BJ (cell line): ENCODE data around the gene RAPGEF6. TPM values are rescaled to one million over a fixed set of nuclear protein-coding genes. Genes with fewer than 3 reads are reported as not detected.

ENCODE experiments used
- CTCF ChIA-PET: fragments of 350-600 bp; formaldehyde crosslinking; extraction: SDS; loops from one replicate; lab custom pipeline; 2021; ENCODE audit warnings: antibody characterized with exemption, inconsistent platforms; lab: Yijun Ruan, JAX
- POLR2A ChIA-PET: fragments of 300-600 bp; sonication (Branson Sonifier 250); formaldehyde crosslinking; extraction: SDS; loops from one replicate; lab custom pipeline; 2021; ENCODE audit warnings: antibody characterized with exemption; lab: Charles Lee
- DNase-seq: peaks from one replicate; pipeline ENCODE4 v3.0.0-alpha.2; 2011; ENCODE audit warnings: low read depth
- H3K27me3 ChIP-seq: 2 replicates; pipeline ENCODE4 v1.6.0; 2011; ENCODE audit warnings: low read length; ENCODE audit not compliant: control insufficient read depth, insufficient read depth
- H3K36me3 ChIP-seq: 2 replicates; pipeline ENCODE4 v1.5.1; 2011; ENCODE audit warnings: low read length; ENCODE audit not compliant: control insufficient read depth, insufficient read depth
- H3K4me3 ChIP-seq: 2 replicates; pipeline ENCODE4 v1.5.1; 2011; ENCODE audit warnings: low read depth, mild to moderate bottlenecking, control low read depth, low read length
- polyA plus RNA-seq: library from polyadenylated mRNA; depleted of rRNA; stranded (reverse); fragments of >200 nt; gene quantifications from 2 replicates; pipeline ENCODE4 v1.2.3, GENCODE V29; 2011
- TF ChIP-seq, protein P1 (sequence below): IDR thresholded peaks from 2 replicates; pipeline ENCODE4 v1.5.1; 2011; ENCODE audit warnings: low read depth, mild to moderate bottlenecking, control low read depth, inconsistent platforms, low read length, moderate library complexity; ENCODE audit not compliant: insufficient read depth

Gene RAPGEF6
- polyA plus RNA-seq, 1 experiment: 6.2 TPM

DNA sequence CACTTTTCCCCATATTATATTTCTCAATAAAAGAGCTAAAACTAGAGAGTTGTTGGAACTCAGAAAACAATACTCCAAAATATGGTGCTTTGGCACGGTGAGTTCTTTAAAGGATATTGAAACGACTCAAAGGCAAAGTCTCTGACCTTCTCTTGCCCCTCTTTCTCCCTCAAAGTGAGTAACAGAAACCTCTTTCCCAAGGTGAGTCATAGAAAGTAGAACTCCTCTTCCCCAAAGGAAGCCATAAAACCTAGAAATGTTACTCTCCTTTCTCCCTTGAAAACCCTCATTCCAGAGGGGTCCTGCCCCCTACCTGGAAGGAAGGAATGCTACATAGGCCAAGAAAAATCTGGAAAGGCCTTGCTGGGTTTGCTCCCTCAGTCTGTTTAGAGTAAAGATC is 47.5 kb downstream of the RAPGEF6 start:
- ChIA-PET POLR2A (no interaction called here), CTCF (interaction anchor here (0.7 to 9.7 kb wide), 6 partner anchors 8 to 477 kb away, joined by 3 to 199 read pairs (median 10); partner anchors contain the start of gene ACSL6)
- Histone ChIP-seq H3K4me3 (no peak overlapping the region), H3K36me3 (no peaks in the 10 kb centered on the region), H3K27me3 (no peaks in the 10 kb centered on the region)
- TF ChIP-seq, protein P1, sequence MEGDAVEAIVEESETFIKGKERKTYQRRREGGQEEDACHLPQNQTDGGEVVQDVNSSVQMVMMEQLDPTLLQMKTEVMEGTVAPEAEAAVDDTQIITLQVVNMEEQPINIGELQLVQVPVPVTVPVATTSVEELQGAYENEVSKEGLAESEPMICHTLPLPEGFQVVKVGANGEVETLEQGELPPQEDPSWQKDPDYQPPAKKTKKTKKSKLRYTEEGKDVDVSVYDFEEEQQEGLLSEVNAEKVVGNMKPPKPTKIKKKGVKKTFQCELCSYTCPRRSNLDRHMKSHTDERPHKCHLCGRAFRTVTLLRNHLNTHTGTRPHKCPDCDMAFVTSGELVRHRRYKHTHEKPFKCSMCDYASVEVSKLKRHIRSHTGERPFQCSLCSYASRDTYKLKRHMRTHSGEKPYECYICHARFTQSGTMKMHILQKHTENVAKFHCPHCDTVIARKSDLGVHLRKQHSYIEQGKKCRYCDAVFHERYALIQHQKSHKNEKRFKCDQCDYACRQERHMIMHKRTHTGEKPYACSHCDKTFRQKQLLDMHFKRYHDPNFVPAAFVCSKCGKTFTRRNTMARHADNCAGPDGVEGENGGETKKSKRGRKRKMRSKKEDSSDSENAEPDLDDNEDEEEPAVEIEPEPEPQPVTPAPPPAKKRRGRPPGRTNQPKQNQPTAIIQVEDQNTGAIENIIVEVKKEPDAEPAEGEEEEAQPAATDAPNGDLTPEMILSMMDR: no peak
- no peak for DNase-seq

GRCh38 chr5:131581702-131582101 is 53.3 kb downstream of the RAPGEF6 start:
- Histone ChIP-seq H3K27me3 (no peaks in the 10 kb centered on the region), H3K36me3 (peaks cover 1% of the 10 kb centered on the region; the same call in 1 of the 2 replicates), H3K4me3 (no peak overlapping the region)
- TF ChIP-seq, protein P1: no peak
- ChIA-PET POLR2A (no interaction called here), CTCF (interaction anchor here (1.4 kb wide), 1 partner anchor 8 kb away, joined by 14 read pairs; no protein-coding TSS in a partner anchor)
- no peak for DNase-seq

DNA sequence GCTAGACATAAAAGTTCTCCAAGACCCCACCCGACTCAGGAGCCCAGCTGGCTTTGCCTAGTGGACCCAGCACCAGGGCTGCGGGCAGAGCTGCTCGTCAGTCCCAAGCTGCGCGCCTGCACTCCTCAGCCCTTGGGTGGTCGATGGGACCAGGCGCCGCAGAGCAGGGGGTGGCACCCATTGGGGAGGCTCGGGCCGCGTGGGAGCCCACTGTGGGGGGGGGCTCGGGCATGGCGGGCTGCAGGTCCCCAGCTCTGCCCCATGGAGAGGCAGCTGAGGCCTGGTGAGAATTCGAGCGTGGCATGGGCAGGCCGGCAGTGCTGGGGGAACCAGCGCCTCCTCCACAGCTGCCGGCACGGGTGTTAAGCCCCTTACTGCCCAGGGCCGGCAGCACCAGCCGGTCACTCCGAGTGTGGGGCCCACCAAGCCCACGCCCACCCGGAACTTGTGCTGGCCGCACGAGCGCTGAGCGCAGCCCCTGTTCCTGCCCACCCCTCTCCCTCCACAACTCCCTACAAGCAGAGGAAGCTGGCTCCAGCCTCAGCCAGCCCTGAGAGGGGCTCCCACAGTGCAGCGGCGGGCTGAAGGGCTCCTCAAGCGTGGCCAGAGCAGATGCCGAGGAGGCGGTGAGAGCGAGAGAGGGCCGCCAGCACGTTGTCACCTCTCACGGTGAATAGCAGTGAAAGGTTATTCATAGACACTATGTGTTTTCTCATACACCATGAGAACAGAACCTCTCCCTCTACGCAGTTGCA is 54.9 kb downstream of the RAPGEF6 start:
- Histone ChIP-seq H3K4me3 (no peak overlapping the region), H3K27me3 (no peaks in the 10 kb centered on the region), H3K36me3 (peaks cover 1% of the 10 kb centered on the region; the same call in 1 of the 2 replicates)
- ChIA-PET CTCF (interaction anchor here (0.9 to 2.2 kb wide), 2 partner anchors 9 to 230 kb away, joined by 3 to 13 read pairs; no protein-coding TSS in a partner anchor), POLR2A (no interaction called here)
- no peak for DNase-seq
- TF ChIP-seq, protein P1: no peak

DNA sequence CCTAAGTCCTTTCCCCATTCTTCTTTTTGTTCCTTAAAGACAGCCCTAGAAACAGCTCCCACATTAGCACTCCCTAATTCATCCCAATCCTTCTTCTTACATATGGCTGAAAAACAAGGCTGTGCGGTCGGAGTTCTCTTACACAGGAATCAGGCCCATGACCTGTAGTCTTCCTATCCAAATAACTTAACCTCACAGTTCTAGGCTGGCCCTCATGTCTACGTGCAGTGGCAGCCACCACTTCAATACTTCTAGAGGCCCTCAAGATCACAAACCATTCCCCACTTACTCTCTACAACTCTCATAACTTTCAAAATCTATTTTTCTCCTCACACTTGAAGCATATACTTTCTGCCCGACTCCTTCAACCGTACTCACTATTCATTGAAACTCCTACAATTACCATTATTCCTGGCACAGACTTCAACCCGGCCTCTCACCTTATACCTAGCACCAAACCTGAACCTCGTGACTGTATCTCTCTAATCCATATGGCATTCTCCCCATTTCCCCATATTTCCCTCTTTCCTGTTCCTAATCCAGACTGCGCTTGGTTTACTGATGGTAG is 59.3 kb downstream of the RAPGEF6 start:
- peaks cover 1% of the 10 kb centered on the region; the same call in 1 of the 2 replicates for H3K36me3 ChIP-seq
- H3K4me3 ChIP-seq: no peak overlapping the region
- no peak for DNase-seq
- ChIA-PET CTCF (interaction anchor here (2.4 kb wide), 1 partner anchor 14 kb away, joined by 7 read pairs; no protein-coding TSS in a partner anchor), POLR2A (no interaction called here)
- TF ChIP-seq, protein P1: no peak
- no peaks in the 10 kb centered on the region for H3K27me3 ChIP-seq

DNA sequence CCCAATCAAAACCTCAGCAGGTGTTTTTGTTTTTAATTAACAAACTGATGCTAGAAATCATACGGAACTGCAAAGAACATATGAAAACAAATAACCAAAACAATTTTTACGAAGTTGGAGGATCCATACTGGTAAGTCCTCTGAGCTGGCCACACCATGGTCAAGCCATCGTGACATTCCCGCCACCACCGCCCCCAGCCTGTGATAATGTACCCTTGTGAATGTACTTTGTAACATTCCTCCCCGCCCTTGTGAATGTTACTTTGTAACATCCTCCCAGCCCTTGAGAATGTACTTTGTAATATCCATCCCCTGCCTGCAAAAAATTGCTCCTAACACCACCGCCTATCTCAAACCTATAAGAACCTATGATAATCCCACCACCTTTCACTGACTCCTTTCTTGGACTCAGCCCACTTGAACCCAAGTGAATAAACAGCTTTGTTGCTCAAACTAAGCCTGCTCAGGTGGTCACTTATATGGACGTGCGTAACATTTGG is 63.3 kb downstream of the RAPGEF6 start:
- TF ChIP-seq, protein P1: no peak
- ChIA-PET POLR2A (no interaction called here), CTCF (interaction anchor here (0.5 kb wide), 1 partner anchor 38 kb away, joined by 3 read pairs; no protein-coding TSS in a partner anchor)
- no peaks in the 10 kb centered on the region for H3K36me3 ChIP-seq
- DNase-seq: no peak
- no peak overlapping the region for H3K4me3 ChIP-seq
- H3K27me3 ChIP-seq: no peaks in the 10 kb centered on the region
